Renal pelvis (tissue), 4 donors: ENCODE measurements around the gene TMEM250. TPM values are rescaled to one million over a fixed set of nuclear protein-coding genes. Genes with fewer than 3 reads are reported as not detected.

ENCODE experiments used
- DNase-seq: peaks from one replicate; pipeline ENCODE4 v3.0.0-alpha.2; 2013
- polyA plus RNA-seq, 3 donors: library from polyadenylated mRNA; unstranded; fragments of 120-200 nt; gene quantifications; one replicate each; pipeline ENCODE4 v1.2.1, GENCODE V29; 2013; ENCODE audit not compliant: insufficient read length in 3 of 3

TMEM250 gene
- polyA plus RNA-seq, 3 donors = 19.9 to 24.5 (median 23.2) TPM

GRCh38 chr9:136085815-136086212 lies 32.9 kb downstream of the TMEM250 start:
- no peak for DNase-seq

- DNase-seq = no peak
Observed at GRCh38 chr9:136084063-136084944, 34.4 kb downstream of the TMEM250 start.

GRCh38 chr9:136083558-136084062 lies 35.1 kb downstream of the TMEM250 start:
- DNase-seq = no peak

GRCh38 chr9:136082496-136083361 lies 35.9 kb downstream of the TMEM250 start:
- no peak for DNase-seq

- DNase-seq = no peak
Observed at GRCh38 chr9:136081826-136082495, 36.7 kb downstream of the TMEM250 start.

GRCh38 chr9:136081113-136081825 lies 37.4 kb downstream of the TMEM250 start:
- no peak for DNase-seq

GRCh38 chr9:136080716-136081112 lies 38.0 kb downstream of the TMEM250 start:
- no peak for DNase-seq

- DNase-seq = no peak
Observed at GRCh38 chr9:136079916-136080246, 38.8 kb downstream of the TMEM250 start.

GRCh38 chr9:136079211-136079915 lies 39.3 kb downstream of the TMEM250 start:
- no peak for DNase-seq

- DNase-seq = no peak
Observed at GRCh38 chr9:136078498-136079011, 40.1 kb downstream of the TMEM250 start.

- no peak for DNase-seq
Observed at GRCh38 chr9:136078024-136078423, 40.7 kb downstream of the TMEM250 start.

GRCh38 chr9:136077491-136077890 lies 41.2 kb downstream of the TMEM250 start:
- no peak for DNase-seq

GRCh38 chr9:136075881-136076678 lies 42.6 kb downstream of the TMEM250 start:
- no peak for DNase-seq

- no peak for DNase-seq
Observed at GRCh38 chr9:136075134-136075841, 43.4 kb downstream of the TMEM250 start.

- DNase-seq = no peak
Observed at GRCh38 chr9:136074706-136075105, 44.0 kb downstream of the TMEM250 start.
